ENCODE measurements around the gene SLC28A2. TPM values are rescaled to one million over a fixed set of nuclear protein-coding genes. Genes with fewer than 3 reads are reported as not detected.
"Not testable (repeated sequence)": the region's sequence is repeated elsewhere in the genome, so short reads cannot be mapped to it uniquely, and the experiment has no call there.

Gene SLC28A2
- total RNA-seq, 4 donors from 2014 or later = 0.83 to 75.1 (median 64.6) TPM

- no peaks in the 10 kb centered on the region for H3K27me3 ChIP-seq
- no peaks in the 10 kb centered on the region for H3K4me1 ChIP-seq
- peak overlapping the region in 2 of 4 donors; percentile 6 to 25 for H3K27ac ChIP-seq
- peaks cover 0 to 15% (median 6%) of the 10 kb centered on the region in 4 donors for H3K9me3 ChIP-seq
- H3K4me3 ChIP-seq = no peak overlapping the region
- TF ChIP-seq POLR2A (IDR thresholded peaks at IDR 0.05) = no peak
- no peak for TF ChIP-seq CTCF (IDR thresholded peaks at IDR 0.05)
- DNase-seq = peak in 1 of 3 donors; percentile 49
- H3K36me3 ChIP-seq = peaks cover 0 to 6% (median 0%) of the 10 kb centered on the region in 3 donors
Observed at GRCh38 chr15:45249125-45249780, 2.8 kb upstream of the SLC28A2 start.

- no peak for TF ChIP-seq POLR2A (IDR thresholded peaks at IDR 0.05)
- peak in 2 of 6 experiments; percentile 17 to 24 for TF ChIP-seq CTCF (IDR thresholded peaks at IDR 0.05)
- H3K36me3 ChIP-seq = no peaks in the 10 kb centered on the region
- no peaks in the 10 kb centered on the region for H3K9me3 ChIP-seq
- no peaks in the 10 kb centered on the region for H3K4me1 ChIP-seq
- no peak overlapping the region for H3K27ac ChIP-seq
- no peak for DNase-seq
- H3K4me3 ChIP-seq = peak overlapping the region in 1 of 4 donors; percentile 2
- H3K27me3 ChIP-seq = no peaks in the 10 kb centered on the region
Observed at GRCh38 chr15:45253330-45253729, 1.3 kb downstream of the SLC28A2 start.

GRCh38 chr15:45254405-45254804 is 2.4 kb downstream of the SLC28A2 start:
- TF ChIP-seq CTCF (IDR thresholded peaks at IDR 0.05) (no peak), POLR2A (IDR thresholded peaks at IDR 0.05) (no peak)
- Histone ChIP-seq H3K9me3 (no peaks in the 10 kb centered on the region), H3K4me1 (no peaks in the 10 kb centered on the region), H3K4me3 (no peak overlapping the region), H3K27ac (no peak overlapping the region), H3K36me3 (no peaks in the 10 kb centered on the region), H3K27me3 (no peaks in the 10 kb centered on the region)
- DNase-seq = no peak

- H3K27ac ChIP-seq, DNase-seq, H3K4me3 ChIP-seq, H3K4me1 ChIP-seq, H3K36me3 ChIP-seq, H3K27me3 ChIP-seq, H3K9me3 ChIP-seq: not testable (repeated sequence)
Observed at GRCh38 chr15:45254824-45255223, 2.8 kb downstream of the SLC28A2 start.

- DNase-seq = no peak
- TF ChIP-seq CTCF (IDR thresholded peaks at IDR 0.05) = no peak
- no peak for TF ChIP-seq POLR2A (IDR thresholded peaks at IDR 0.05)
- Histone ChIP-seq H3K36me3 (peaks cover 0 to 16% (median 0%) of the 10 kb centered on the region in 3 donors), H3K4me3 (no peak overlapping the region), H3K27ac (no peak overlapping the region), H3K4me1 (no peaks in the 10 kb centered on the region), H3K9me3 (no peaks in the 10 kb centered on the region), H3K27me3 (no peaks in the 10 kb centered on the region)
Observed at GRCh38 chr15:45259796-45260195, 7.8 kb downstream of the SLC28A2 start.

- no peaks in the 10 kb centered on the region for H3K9me3 ChIP-seq
- H3K27ac ChIP-seq = no peak overlapping the region
- H3K36me3 ChIP-seq = peaks cover 0 to 24% (median 0%) of the 10 kb centered on the region in 3 donors
- DNase-seq = no peak
- TF ChIP-seq POLR2A (IDR thresholded peaks at IDR 0.05) (no peak), CTCF (IDR thresholded peaks at IDR 0.05) (no peak)
- H3K4me3 ChIP-seq = no peak overlapping the region
- H3K27me3 ChIP-seq = no peaks in the 10 kb centered on the region
- H3K4me1 ChIP-seq = no peaks in the 10 kb centered on the region
Observed at GRCh38 chr15:45262906-45263461, 10.9 kb downstream of the SLC28A2 start.
